IMR-90 (cell line): Measurements from ENCODE around the gene HERPUD1. TPM values are rescaled to one million over a fixed set of nuclear protein-coding genes. Genes with fewer than 3 reads are reported as not detected.

Source experiments
- ATAC-seq: fragments of 200-7000 bp; cut with Tn5 transposase; 2 replicates; pipeline ENCODE4 v1.9.1; 2020; ENCODE audit warnings: low read depth, mild to moderate bottlenecking, moderate library complexity
- BruUV-seq: library from RNA; stranded (reverse); fragments of 400-500 nt; replicated peaks from 2 replicates; lab custom pipeline; 2021; lab: Mats Ljungman, UMichigan
- CTCF ChIA-PET: fragments of 300-600 bp; formaldehyde crosslinking; extraction: SDS; loops from one replicate; lab custom pipeline; 2021; ENCODE audit warnings: antibody characterized with exemption; lab: Yijun Ruan, JAX
- POLR2A ChIA-PET: fragments of 300-600 bp; sonication (Branson Sonifier 250); formaldehyde crosslinking; loops from one replicate; lab custom pipeline; 2022; ENCODE audit warnings: antibody characterized with exemption; ENCODE audit not compliant: unreplicated experiment; lab: Charles Lee
- DNase-seq: peaks from one replicate; pipeline ENCODE4 v3.0.0; 2013
- H2AFZ ChIP-seq: replicated peaks from 2 replicates; pipeline ENCODE3; 2013; ENCODE audit warnings: low read length, mild to moderate bottlenecking; ENCODE audit not compliant: poor library complexity
- H2AK5ac ChIP-seq: 2 replicates; pipeline ENCODE4 v1.6.1; 2013; ENCODE audit warnings: low read depth, low read length, inconsistent platforms
- H2AK9ac ChIP-seq: replicated peaks from 2 replicates; pipeline ENCODE3; 2013; ENCODE audit warnings: mild to moderate bottlenecking, low read depth, low read length, moderate library complexity; ENCODE audit not compliant: poor library complexity
- H2BK120ac ChIP-seq: 2 replicates; pipeline ENCODE4 v1.6.1; 2013; ENCODE audit warnings: low read depth, low read length, inconsistent platforms
- H2BK15ac ChIP-seq: 3 replicates; pipeline ENCODE4 v1.6.1; 2013; ENCODE audit warnings: low read depth, low read length, inconsistent platforms
- H2BK20ac ChIP-seq: 2 replicates; pipeline ENCODE4 v1.6.1; 2013; ENCODE audit warnings: low read depth, mild to moderate bottlenecking, inconsistent platforms, low read length, moderate library complexity
- H2BK5ac ChIP-seq: 2 replicates; pipeline ENCODE4 v1.6.1; 2013; ENCODE audit warnings: mild to moderate bottlenecking, low read depth, low read length, inconsistent platforms; ENCODE audit not compliant: poor library complexity, severe bottlenecking
- H3K14ac ChIP-seq: replicated peaks from 2 replicates; pipeline ENCODE4 v1.6.1; 2013; ENCODE audit warnings: low read depth, low read length, inconsistent platforms
- H3K18ac ChIP-seq: 2 replicates; pipeline ENCODE4 v1.6.1; 2013; ENCODE audit warnings: low read depth, low read length, control low read depth
- H3K23ac ChIP-seq: 2 replicates; pipeline ENCODE4 v1.6.1; 2013; ENCODE audit warnings: low read depth, low read length, inconsistent platforms
- H3K27ac ChIP-seq: 2 replicates; pipeline ENCODE4 v1.5.1; 2013; ENCODE audit warnings: mild to moderate bottlenecking, control low read depth, low read length; ENCODE audit not compliant: insufficient read depth
- H3K27me3 ChIP-seq: 2 replicates; pipeline ENCODE4 v1.6.1; 2013; ENCODE audit warnings: low read length; ENCODE audit not compliant: control insufficient read depth, insufficient read depth
- H3K36me3 ChIP-seq: 2 replicates; pipeline ENCODE4 v1.6.1; 2013; ENCODE audit warnings: low read length, mixed read lengths; ENCODE audit not compliant: control insufficient read depth, insufficient read depth
- H3K4ac ChIP-seq: 2 replicates; pipeline ENCODE4 v1.6.1; 2013; ENCODE audit warnings: low read depth, low read length, inconsistent platforms
- H3K4me1 ChIP-seq: 2 replicates; pipeline ENCODE4 v1.6.1; 2013; ENCODE audit warnings: low read length, mixed read lengths; ENCODE audit not compliant: control insufficient read depth, insufficient read depth
- H3K4me2 ChIP-seq: 2 replicates; pipeline ENCODE4 v1.6.1; 2013; ENCODE audit warnings: low read depth, mild to moderate bottlenecking, control low read depth, low read length, moderate library complexity
- H3K4me3 ChIP-seq: 2 replicates; pipeline ENCODE4 v1.5.1; 2013; ENCODE audit warnings: low read depth, mild to moderate bottlenecking, control low read depth, low read length, moderate library complexity; ENCODE audit not compliant: insufficient read depth
- H3K56ac ChIP-seq: 2 replicates; pipeline ENCODE4 v1.6.1; 2013; ENCODE audit warnings: low read length, inconsistent platforms; ENCODE audit not compliant: insufficient read depth; ENCODE audit errors: extremely low read depth
- H3K79me1 ChIP-seq, 2 experiments: 2 replicates each; pipeline ENCODE4 v1.6.1; 2013; ENCODE audit warnings: low read length in 2 of 2, inconsistent platforms in 1 of 2, low read depth in 1 of 2
- H3K9ac ChIP-seq: 2 replicates; pipeline ENCODE4 v1.6.1; 2013; ENCODE audit warnings: low read depth, low read length, control low read depth
- H3K9me1 ChIP-seq: 2 replicates; pipeline ENCODE4 v1.6.1; 2013; ENCODE audit warnings: low read length, inconsistent platforms; ENCODE audit not compliant: insufficient read depth
- H3K9me3 ChIP-seq: 2 replicates; pipeline ENCODE4 v1.6.1; 2013; ENCODE audit warnings: low read length; ENCODE audit not compliant: control insufficient read depth, insufficient read depth
- H4K20me1 ChIP-seq: 2 replicates; pipeline ENCODE4 v1.6.1; 2013; ENCODE audit warnings: low read length, inconsistent platforms; ENCODE audit not compliant: insufficient read depth
- H4K5ac ChIP-seq: 2 replicates; pipeline ENCODE4 v1.6.1; 2013; ENCODE audit warnings: mild to moderate bottlenecking, low read depth, low read length, control low read depth
- H4K8ac ChIP-seq, 2 experiments: 2 replicates each; pipeline ENCODE4 v1.6.1; 2013; ENCODE audit warnings: low read depth in 2 of 2, low read length in 2 of 2, control low read depth in 1 of 2, inconsistent platforms in 1 of 2
- H4K91ac ChIP-seq: 2 replicates; pipeline ENCODE4 v1.6.1; 2013; ENCODE audit warnings: low read depth, low read length, inconsistent platforms; ENCODE audit not compliant: insufficient read depth
- BHLHE40 ChIP-seq: fragments of 150-350 bp; IDR thresholded peaks from 2 replicates; pipeline ENCODE4 v1.6.1; 2016; ENCODE audit warnings: mild to moderate bottlenecking, low read depth, low read length
- CEBPB ChIP-seq: IDR thresholded peaks from 2 replicates; pipeline ENCODE4 v1.6.1; 2012; ENCODE audit warnings: low read depth, low read length, improper control_type of control experiment
- CHD1 ChIP-seq: IDR thresholded peaks from 2 replicates; pipeline ENCODE4 v1.6.1; 2012; ENCODE audit warnings: low read depth, low read length, improper control_type of control experiment
- FOS ChIP-seq: fragments of 150-350 bp; IDR thresholded peaks from 2 replicates; pipeline ENCODE4 v1.6.1; 2016; ENCODE audit warnings: low read depth, low read length
- MAZ ChIP-seq: IDR thresholded peaks from 2 replicates; pipeline ENCODE4 v1.6.1; 2012; ENCODE audit warnings: low read depth, mild to moderate bottlenecking, low read length, improper control_type of control experiment, moderate library complexity, borderline replicate concordance
- MXI1 ChIP-seq: IDR thresholded peaks from 2 replicates; pipeline ENCODE4 v1.6.1; 2012; ENCODE audit warnings: low read depth, mild to moderate bottlenecking, low read length, moderate library complexity, borderline replicate concordance
- USF2 ChIP-seq: fragments of 150-350 bp; IDR thresholded peaks from 2 replicates; pipeline ENCODE4 v1.6.1; 2017; ENCODE audit warnings: mild to moderate bottlenecking, antibody characterized with exemption, low read length, low read depth
- WGBS, 2 experiments: methylation state at CpG; one replicate each; pipeline versions ENCODE4 v1.1.5 to v1.1.7; 2013; ENCODE audit warnings: missing lambda C conversion rate in 2 of 2; ENCODE audit not compliant: insufficient read length in 1 of 2; ENCODE audit errors: extremely low coverage in 2 of 2; 5-methylcytosine and 5-hydroxymethylcytosine counted together
- dilution Hi-C: fragments of 300-500 bp; cut with HindIII; formaldehyde crosslinking; loops from one replicate; pipeline ENCODE4 v1.14.3; 2018; ENCODE audit warnings: low sequenced_read_pairs; ENCODE audit not compliant: unreplicated experiment
- in situ Hi-C: fragments of 300-500 bp; cut with MboI; formaldehyde crosslinking; loops from 3 replicates; pipeline ENCODE4 v1.14.3; 2019; ENCODE audit warnings: low sequenced_read_pairs, inconsistent platforms, mixed read lengths
- intact Hi-C: fragments of 100-400 bp; cut with micrococcal nuclease; formaldehyde crosslinking; loops from 2 replicates; pipeline ENCODE4 v1.10.0; 2022
- polyA plus RNA-seq, 3 experiments: library from polyadenylated mRNA; depleted of rRNA; stranded (reverse); fragments of >200 nt; gene quantifications; 2 replicates each; pipeline ENCODE4 v1.2.3, GENCODE V29; 2012; ENCODE audit warnings: low replicate concordance in 1 of 3
- total RNA-seq: library from RNA; depleted of rRNA; stranded (reverse); fragments of >200 nt; gene quantifications from 2 replicates; pipeline ENCODE4 v1.2.3, GENCODE V29; 2012

The HERPUD1 gene
- total and polyA plus RNA-seq, 2 of the 4 experiments (the other 2 are of a cell fraction) = 130 to 148 TPM

- no peak for TF ChIP-seq FOS
Measured at GRCh38 chr16:56931271-56931891, 561 bp upstream of the HERPUD1 start (continued).

DNA sequence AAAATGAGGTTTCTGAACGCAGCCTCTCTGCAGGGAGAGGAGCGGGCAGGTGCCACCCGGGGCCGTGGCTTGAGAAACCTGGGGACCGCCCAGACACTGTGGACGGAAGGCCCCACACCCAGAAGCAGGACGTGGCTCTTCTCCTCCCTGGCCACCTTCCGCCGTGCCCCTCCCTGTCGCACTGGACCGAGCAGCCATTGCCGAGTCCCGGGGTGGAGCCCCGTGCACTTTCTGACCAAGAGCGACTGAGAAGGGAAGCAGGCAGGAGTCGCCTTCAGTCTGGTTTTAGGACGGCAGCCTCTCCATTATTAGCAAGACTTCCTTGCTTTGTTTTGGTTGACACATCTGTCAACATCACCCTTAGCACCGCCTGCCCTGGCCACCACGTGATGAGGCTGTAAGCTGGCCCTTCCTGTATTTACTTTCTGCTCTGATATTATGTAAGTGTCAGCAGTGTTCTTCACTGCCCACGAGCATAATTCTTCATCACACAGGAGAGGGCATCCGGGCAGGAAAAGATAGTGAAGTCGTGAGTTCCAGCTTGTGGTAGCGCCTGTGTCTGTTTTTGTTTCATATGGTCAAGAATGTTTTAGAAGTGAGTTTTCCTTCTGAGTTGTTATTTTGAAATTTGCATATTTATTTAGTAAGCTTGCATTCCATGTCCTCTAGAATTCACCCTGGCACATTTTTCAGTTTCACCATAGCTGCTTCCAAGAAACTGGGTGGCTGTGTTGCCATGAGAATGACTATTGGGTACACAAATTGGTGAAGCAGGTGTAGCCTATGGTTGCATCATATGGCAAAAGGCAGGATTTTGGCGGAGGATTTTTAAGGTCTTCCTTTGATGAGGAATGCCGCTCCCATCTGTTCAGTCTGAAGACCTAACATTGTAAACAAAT is 1.0 kb downstream of the HERPUD1 start:
- peaks cover 11 to 38% of the 10 kb centered on the region in 2 experiments for H3K79me1 ChIP-seq
- H3K56ac ChIP-seq = peak overlapping the region; percentile 85; the same call in 1 of the 2 replicates
- peak overlapping the region; percentile 6; the same call in 1 of the 2 replicates for H2BK120ac ChIP-seq
- ATAC-seq (peak; percentile 30), DNase-seq (peak; percentile 69)
- peaks cover 8% of the 10 kb centered on the region for H3K4me1 ChIP-seq
- peak overlapping the region; percentile 80 for H3K23ac ChIP-seq
- H4K91ac ChIP-seq = peak overlapping the region; percentile 85
- H2BK20ac ChIP-seq = no peak overlapping the region
- H2AK5ac ChIP-seq = peak overlapping the region; percentile 91; the same call in 1 of the 2 replicates
- POLR2A ChIA-PET = interaction anchor here (0.5 to 1.4 kb wide), 5 partner anchors 9 to 59 kb away, joined by 3 to 6 read pairs (median 5); no protein-coding TSS in a partner anchor
- H3K9me1 ChIP-seq = peaks cover 7% of the 10 kb centered on the region
- in situ Hi-C loops (no loop called here), dilution Hi-C loops (no loop called here), intact Hi-C loops (loop anchor here (1.0 kb wide), 2 partner anchors 66 to 140 kb away; no protein-coding TSS in a partner anchor)
- peak overlapping the region; percentile 63 for H3K4me3 ChIP-seq
- H2AFZ ChIP-seq = peak overlapping the region; percentile 91
- H3K36me3 ChIP-seq = peaks cover 18% of the 10 kb centered on the region
- TF ChIP-seq MXI1 (peak; percentile 93), BHLHE40 (no peak; the same call in 1 of the 2 replicates), CHD1 (0 out of 2 replicates have a peak, but pooled peaks have one; percentile 35), MAZ (peak; percentile 22; the same call in 1 of the 2 replicates), CEBPB (peak; percentile 59; the same call in 1 of the 2 replicates), USF2 (peak; percentile 91)
- H4K5ac ChIP-seq = peak overlapping the region; percentile 17
- peaks cover 49% of the 10 kb centered on the region for H4K20me1 ChIP-seq
- WGBS, 2 experiments = 0% methylated on average over 7 of the region's 25 CpGs; no CpG with 5 or more reads in 1 of the 2 experiments
- peak overlapping the region; percentile 92 for H3K4ac ChIP-seq
- H3K4me2 ChIP-seq = peak overlapping the region; percentile 72
- no peaks in the 10 kb centered on the region for H3K9me3 ChIP-seq
- H3K18ac ChIP-seq = peak overlapping the region; percentile 16
- peak overlapping the region; percentile 90 for H2BK5ac ChIP-seq
- peak overlapping the region; percentile 97 for H3K27ac ChIP-seq
- CTCF ChIA-PET = interaction anchor here (1.3 kb wide), 1 partner anchor 17 kb away, joined by 4 read pairs; no protein-coding TSS in a partner anchor
- H3K9ac ChIP-seq = peak overlapping the region; percentile 94
- no peak overlapping the region for H2BK15ac ChIP-seq
- peak overlapping the region; percentile 15 to 82; a peak in 2 of 4 replicates for H4K8ac ChIP-seq
- H3K14ac ChIP-seq = peak overlapping the region; percentile 94
- BruUV-seq = no TSS peak
- H3K27me3 ChIP-seq = no peaks in the 10 kb centered on the region
- peak overlapping the region; percentile 99 for H2AK9ac ChIP-seq
